Stimulated activated CD4-positive, alpha-beta T cell treated with anti-CD3 and anti-CD28 coated beads, Interleukin-2, amount 100 ng/mL, for 4 hours (primary cell): ENCODE measurements around the gene KRTAP10-1.
"Not testable (repeated sequence)": the region's sequence is repeated elsewhere in the genome, so short reads cannot be mapped to it uniquely, and the experiment has no call there.

ENCODE experiments used
- DNase-seq: peaks from one replicate; pipeline ENCODE4 v3.0.0-alpha.2; 2020; ENCODE audit warnings: low read depth

The KRTAP10-1 gene

DNA sequence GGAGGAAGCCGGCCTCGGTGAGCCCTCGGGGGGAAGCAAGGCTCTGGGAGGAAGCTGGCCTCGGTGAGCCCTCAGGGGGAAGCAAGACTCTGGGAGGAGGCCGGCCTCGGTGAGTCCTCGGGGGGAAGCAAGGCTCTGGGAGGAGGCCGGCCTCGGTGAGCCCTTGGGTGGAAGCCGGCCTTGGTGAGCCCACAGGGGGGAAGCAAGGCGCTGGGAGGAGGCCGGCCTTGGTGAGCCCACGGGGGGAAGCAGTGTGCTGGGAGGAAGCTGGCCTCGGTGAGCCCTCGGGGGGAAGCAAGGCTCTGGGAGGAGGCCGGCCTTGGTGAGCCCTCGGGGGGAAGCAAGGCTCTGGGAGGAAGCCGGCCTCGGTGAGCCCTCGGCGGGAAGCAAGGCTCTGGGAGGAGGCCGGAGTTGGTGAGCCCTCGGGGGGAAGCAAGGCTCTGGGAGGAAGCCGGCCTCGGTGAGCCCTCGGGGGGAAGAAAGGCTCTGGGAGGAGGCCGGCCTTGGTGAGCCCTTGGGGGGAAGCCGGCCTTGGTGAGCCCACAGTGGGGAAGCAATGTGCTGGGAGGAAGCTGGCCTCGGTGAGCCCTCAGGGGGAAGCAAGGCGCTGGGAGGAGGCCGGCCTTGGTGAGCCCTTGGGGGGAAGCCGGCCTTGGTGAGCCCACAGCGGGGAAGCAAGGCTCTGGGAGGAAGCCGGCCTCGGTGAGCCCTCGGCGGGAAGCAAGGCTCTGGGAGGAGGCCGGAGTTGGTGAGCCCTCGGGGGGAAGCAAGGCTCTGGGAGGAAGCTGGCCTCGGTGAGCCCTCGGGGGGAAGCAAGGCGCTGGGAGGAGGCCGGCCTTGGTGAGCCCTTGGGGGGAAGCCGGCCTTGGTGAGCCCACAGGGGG, 36.7 kb downstream of the KRTAP10-1 start:
- not testable (repeated sequence) for DNase-seq

DNA sequence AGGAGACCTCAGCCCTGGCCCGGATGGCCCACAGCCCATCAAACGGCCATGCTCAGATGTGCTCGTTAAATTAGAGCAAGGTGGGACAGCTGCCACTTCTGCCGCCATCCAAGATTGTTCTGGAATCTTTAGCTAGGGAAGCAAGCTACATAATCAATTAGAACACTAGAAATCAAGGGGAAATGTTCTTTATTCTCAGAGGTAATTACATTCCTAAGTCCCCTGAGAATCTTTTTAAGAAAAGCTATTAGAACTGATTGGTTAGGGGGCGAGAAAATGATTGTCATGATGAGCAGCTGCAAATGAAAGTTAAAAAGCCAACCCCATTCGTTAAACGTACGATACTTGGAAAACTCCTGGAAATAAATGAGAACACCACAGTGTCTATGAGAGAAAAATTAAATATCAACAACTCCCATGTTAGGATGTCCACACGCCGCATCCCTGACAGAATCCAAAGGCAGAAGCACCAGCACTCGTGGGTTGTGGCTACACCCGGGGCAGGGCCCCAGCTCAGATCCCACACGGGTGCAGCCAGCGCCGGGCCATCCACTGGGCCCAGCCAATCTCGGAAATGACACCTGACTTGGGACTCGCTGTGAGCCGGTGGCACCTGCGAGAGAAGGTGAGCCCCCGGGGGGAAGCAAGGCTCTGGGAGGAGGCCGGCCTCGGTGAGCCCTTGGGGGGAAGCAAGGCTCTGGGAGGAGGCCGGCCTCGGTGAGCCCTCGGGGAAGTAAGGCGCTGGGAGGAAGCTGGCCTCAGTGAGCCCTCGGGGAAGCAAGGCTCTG, 37.6 kb downstream of the KRTAP10-1 start:
- no peak for DNase-seq

DNA sequence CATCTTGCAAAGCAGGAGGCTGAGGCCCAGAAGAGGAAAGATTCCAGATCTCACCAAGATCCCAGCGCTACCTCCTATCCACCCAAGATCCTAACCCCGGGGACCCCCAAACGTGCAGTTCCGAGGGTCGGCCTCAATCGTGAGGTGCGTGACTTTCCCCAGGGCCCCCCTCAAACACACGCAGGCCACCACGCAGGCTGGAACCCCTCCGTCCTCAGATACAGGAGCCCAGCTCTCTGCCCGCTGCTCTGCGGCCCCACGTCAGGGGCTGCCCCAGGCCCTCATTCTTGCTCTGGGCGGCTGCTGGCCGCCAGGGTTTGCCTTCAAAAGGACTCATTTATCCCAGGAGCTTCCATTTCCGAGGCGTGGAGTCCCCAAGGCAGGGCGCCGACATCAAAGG, 39.9 kb downstream of the KRTAP10-1 start:
- no peak for DNase-seq

DNA sequence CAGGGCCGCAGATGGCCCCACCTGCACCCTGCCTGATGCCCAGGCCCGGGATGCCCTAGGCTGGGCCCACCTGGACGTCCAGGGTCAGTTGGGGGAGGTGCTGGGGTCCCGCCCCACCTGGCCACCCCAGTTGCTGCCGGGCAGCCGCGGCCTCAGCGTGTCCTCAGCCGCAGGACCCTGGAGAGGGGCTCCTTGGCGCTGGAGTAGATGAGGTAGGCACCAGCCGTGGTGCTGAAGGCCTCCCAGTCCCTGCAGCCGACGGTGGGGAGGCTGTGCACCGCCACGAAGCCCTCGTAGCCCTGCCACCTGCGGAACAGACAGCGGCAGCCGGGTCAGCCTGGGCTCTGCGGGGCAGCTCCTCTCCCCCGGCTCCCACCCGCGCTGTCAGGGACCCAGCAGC, 40.4 kb downstream of the KRTAP10-1 start:
- no peak for DNase-seq

GRCh38 chr21:44499211-44499560, 40.8 kb downstream of the KRTAP10-1 start:
- no peak for DNase-seq

GRCh38 chr21:44498280-44499210, 41.5 kb downstream of the KRTAP10-1 start:
- DNase-seq, result no peak

DNA sequence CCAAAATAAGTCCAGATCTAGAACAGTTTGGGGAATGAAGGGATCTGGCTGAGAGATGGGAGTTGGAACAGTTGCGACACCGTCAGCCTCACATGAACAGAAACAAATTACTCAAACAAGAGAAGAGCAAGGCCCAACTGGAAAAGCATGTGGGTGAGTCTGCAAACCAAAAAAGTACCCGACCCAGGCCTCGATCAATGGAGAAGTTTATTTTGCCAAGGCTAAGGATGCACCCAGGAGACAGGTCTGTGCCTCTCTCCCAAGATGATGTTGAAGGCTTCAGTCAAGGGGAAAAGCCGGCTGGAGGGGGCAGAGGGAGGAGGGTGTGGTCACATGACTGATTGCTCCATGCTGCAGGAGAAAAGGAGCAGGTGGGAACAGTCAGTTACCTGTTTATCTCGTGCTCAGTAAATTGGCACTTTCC, 42.3 kb downstream of the KRTAP10-1 start:
- no peak for DNase-seq

DNA sequence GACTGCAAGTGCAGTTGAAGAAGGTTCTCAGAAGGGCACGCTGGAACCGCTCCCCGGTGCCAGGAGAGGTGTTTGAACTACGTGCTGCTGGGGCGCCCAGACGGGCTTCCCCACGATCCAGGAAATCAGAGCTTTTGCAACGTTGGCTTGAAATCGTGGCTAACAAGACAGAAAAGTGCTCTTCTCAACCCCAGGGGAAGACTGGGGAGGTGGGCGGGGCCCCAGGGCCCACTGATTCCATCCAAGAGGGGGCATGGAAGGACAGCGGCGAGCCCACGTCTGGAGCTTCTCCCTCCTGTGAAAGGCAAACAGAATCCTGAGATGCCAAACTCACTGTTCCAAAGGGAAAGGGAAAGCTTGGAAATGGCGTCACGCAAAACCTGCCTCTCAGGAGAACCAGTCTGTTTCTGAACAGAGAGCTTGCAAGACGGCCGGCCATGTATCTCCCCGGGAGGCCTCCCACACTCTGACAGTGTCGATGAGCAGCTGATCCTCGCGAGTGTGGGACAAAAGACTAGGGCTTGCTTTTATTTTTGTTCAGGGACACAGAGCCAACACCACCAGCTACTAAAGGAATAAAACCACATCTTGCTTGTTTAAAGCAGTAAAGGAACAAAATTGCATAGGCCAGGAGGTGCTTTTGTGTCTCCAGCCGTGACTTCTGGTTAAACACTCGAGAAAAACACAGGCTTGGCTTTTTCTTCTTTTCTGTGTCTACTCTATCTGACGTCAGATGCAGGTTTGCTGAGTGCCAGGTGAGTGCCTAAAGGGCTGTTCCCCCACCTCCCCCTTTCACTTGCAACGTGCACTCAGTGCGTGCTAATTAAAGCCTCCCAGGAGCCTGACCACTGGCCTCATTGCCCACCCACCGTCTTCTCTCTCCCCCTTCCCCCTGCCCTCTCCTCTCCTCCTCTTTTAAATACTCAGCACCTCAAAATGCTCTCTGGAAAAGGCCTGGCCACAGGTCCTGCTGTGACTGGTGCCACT, 43.1 kb downstream of the KRTAP10-1 start:
- no peak for DNase-seq

- no peak for DNase-seq
Measured at GRCh38 chr21:44495611-44496563, 44.1 kb downstream of the KRTAP10-1 start.

DNA sequence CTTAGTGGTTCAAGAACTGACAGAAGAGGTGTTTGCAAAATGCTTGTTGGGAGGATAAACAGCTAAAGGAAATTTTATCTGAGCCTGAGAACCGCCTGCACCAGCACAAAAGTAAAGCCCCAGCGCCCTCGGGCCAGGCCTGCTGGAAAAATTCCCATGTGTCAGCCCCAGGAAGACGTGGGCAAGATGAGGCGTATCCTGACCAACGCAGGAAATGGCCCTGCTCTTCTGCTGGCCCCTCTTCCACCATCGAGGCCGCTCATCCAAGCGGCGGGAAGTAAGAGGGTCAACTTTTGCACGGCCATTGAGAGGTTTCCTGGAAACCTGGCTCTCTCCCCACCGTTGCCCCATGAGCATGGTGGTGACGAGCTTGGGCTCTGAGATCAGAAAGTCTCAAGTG, 45.0 kb downstream of the KRTAP10-1 start:
- DNase-seq, result no peak

DNA sequence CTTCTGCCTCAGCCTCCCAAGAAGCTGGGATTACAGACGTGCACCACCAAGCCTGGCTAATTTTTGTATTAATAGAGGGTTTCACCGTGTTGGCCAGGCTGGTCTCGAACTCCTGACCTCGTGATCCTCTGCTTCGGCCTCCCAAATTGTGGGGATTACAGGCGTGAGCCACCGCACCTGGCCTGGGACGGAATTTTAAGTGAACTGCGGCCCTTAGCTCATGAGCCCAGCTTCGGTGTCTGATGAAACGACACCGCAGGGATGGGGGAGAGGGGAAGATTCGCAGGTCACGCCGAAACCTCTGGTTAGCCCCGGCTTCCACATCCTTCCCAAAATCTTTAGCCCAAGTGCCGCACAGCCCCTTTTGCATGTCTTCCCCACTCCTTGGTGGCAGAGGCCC, 45.6 kb downstream of the KRTAP10-1 start:
- no peak for DNase-seq

DNA sequence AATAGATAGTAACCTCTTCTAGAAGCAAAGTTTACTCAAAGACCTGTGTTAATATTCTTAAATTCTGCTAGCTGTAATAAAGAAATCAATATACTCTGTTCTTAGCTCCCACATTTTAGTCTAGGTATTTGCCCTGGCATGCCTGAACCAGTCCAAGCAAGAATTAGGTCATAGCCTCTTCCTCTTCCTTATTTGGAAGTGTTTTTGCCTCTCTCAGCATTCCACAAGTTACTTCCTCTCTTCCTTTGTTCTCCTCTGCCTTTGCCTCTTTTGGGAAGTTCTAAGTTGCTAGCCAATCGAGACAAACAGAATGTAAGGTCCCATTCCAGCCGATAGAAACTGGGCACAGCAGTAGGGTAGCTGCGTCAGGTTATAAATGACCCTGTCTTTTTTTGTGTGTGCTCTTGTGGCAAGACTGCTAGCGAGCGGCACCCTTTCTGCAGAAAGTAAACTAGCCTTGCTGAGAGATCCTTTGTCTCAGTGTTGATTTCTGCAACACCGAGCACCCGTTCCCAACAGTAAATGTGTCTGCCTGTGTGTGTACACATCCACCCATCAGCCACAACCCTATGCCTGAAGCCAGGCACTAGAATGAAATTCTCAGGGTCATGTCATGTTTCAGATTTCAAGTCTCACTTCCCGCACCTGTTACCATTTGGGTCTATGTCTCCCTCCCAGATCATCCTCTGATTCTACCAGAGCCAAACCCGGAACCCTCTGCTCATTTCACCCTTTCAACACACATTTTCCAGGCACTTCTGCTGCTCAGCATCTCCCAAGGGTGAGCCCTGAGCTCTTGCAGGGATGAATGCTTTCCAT, 47.2 kb downstream of the KRTAP10-1 start:
- DNase-seq, result no peak

DNA sequence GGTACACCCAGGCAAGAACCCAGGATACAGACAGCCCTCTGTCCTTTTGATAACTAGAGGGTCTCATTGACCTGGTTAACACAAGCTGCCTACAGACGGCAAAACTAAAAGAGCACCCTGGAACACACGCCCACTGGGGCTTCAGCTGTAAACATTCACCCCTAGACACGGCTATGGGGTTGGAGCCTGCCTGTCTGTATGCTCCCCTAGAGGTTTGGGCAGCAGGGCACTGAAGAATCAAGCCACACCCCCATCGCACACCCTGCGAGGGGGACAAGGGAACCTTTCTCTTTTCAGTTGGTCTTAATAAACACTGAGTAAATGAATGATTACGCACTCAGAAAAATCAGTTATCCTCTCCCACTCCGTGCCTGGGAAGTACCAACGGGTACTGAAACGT, 49.2 kb downstream of the KRTAP10-1 start:
- no peak for DNase-seq

DNA sequence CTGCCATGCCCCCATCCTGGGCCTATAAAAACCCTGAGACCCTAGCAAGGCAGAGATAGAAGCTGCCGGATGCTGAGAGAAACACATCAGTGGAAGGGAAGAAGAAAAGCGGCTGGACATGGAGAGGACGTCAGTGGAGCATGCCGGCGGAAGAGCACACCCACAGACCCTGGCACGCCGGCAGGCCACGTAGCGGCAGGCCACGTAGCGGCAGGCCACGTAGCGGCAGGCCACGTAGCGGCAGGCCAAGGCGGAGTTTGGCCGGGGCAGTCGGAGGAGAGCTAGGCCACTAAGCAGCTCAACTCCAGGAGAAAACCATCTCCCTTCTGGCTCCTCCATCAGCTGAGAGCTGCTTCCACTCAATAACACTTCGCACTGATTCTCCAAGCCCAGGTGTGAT, 49.6 kb downstream of the KRTAP10-1 start:
- no peak for DNase-seq

GRCh38 chr21:44489962-44490361, 50.0 kb downstream of the KRTAP10-1 start:
- no peak for DNase-seq
